ENCODE measurements around the gene ZFHX3.

ZFHX3 gene

GRCh38 chr16:72740347-72740746 lies 307.6 kb downstream of the ZFHX3 start:
- DNase-seq (ENCODE audit: low spot score) = no peak

DNA sequence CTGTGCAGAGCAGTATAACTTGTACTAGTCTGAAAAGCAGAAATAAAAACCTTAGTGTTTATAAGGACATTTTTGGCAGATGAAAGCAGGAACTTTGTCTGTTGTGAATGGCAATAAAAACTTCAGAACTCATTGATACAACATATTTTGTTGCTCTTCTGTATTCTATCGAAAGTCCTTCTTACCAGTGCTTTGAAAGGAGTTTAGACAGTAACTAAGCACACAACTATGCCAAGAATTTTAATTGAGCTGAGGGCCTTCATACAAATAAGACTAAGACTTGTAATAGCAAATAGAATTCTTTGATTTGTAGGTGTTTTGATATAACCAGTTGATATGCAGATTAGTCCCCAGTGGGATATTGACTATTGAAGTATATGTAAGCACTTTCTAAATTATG lies 308.4 kb downstream of the ZFHX3 start:
- no peak for DNase-seq (ENCODE audit: low spot score)

DNA sequence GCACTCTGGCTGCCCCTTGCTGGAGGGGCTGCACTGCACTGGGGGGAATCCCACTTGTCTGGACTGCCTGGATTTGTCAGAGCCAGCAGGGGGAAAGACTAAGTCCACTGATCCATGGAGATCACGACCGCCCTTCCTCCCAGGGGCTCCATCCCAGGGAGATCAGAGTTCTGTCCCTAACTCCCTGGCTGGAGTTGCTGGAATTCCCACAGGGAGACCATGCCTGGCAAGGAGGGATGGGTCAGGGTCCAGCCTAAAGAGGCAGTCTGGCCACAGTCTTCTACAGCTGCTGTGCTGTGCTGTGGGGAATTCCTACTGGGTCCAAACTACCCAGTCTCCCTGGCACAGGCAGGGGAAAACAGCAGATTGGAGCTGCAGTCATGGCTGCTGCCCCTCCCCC lies 311.9 kb downstream of the ZFHX3 start:
- DNase-seq (ENCODE audit: low spot score) = no peak

Measured in NAMALWA (cell line).